ENCODE results near the gene CTNNBL1. TPM values are rescaled to one million over a fixed set of nuclear protein-coding genes. Genes with fewer than 3 reads are reported as not detected.

The CTNNBL1 gene
- total and polyA plus RNA-seq, 12 donors = 42.2 to 104 (median 52.0) TPM

- WGBS, 2 donors = 66 to 69% methylated on average over 1 of the region's 1 CpG
- no peak for TF ChIP-seq CTCF (IDR thresholded peaks at IDR 0.05)
- ATAC-seq (no peak), DNase-seq (no peak)
- H3K4me1 ChIP-seq = no peaks in the 10 kb centered on the region
- no peak overlapping the region for H3K4me3 ChIP-seq
- H3K36me3 ChIP-seq = peaks cover 0 to 77% (median 12%) of the 10 kb centered on the region in 9 donors
- intact Hi-C loops (cut with DNase I) = no loop called here
- H3K9me3 ChIP-seq = no peaks in the 10 kb centered on the region
- H3K27me3 ChIP-seq = no peaks in the 10 kb centered on the region
- no peak overlapping the region for H3K27ac ChIP-seq
Measured at GRCh38 chr20:37786043-37786442, 92.2 kb downstream of the CTNNBL1 start.

GRCh38 chr20:37789408-37789807 lies 95.6 kb downstream of the CTNNBL1 start:
- Histone ChIP-seq H3K4me3 (no peak overlapping the region), H3K36me3 (peaks cover 0 to 68% (median 8%) of the 10 kb centered on the region in 9 donors), H3K27ac (no peak overlapping the region), H3K9me3 (peaks cover 0 to 11% (median 0%) of the 10 kb centered on the region in 11 donors), H3K27me3 (no peaks in the 10 kb centered on the region), H3K4me1 (no peaks in the 10 kb centered on the region)
- no peak for TF ChIP-seq CTCF (IDR thresholded peaks at IDR 0.05)
- ATAC-seq (no peak), DNase-seq (no peak)
- intact Hi-C loops (cut with DNase I) = no loop called here
- 59 to 73% methylated on average over 1 of the region's 1 CpG for WGBS, 2 donors

- intact Hi-C loops (cut with DNase I) = no loop called here
- Histone ChIP-seq H3K4me3 (no peak overlapping the region), H3K27me3 (no peaks in the 10 kb centered on the region), H3K4me1 (no peaks in the 10 kb centered on the region), H3K36me3 (peaks cover 0 to 74% (median 8%) of the 10 kb centered on the region in 9 donors), H3K27ac (no peak overlapping the region), H3K9me3 (peaks cover 0 to 11% (median 0%) of the 10 kb centered on the region in 11 donors)
- no peak for TF ChIP-seq CTCF (IDR thresholded peaks at IDR 0.05)
- ATAC-seq (no peak), DNase-seq (no peak)
- WGBS, 2 donors = 92 to 97% methylated on average over 1 of the region's 1 CpG
Measured at GRCh38 chr20:37790900-37791299, 97.1 kb downstream of the CTNNBL1 start.

GRCh38 chr20:37796121-37796520 lies 102.3 kb downstream of the CTNNBL1 start:
- TF ChIP-seq CTCF (IDR thresholded peaks at IDR 0.05) = no peak
- peaks cover 0 to 6% (median 0%) of the 10 kb centered on the region in 9 donors for H3K4me1 ChIP-seq
- no peak for DNase-seq
- H3K27ac ChIP-seq = no peak overlapping the region
- no peaks in the 10 kb centered on the region for H3K27me3 ChIP-seq
- intact Hi-C loops (cut with DNase I) = no loop called here
- peak in 1 of 8 donors; percentile 49 for ATAC-seq
- H3K9me3 ChIP-seq = peaks cover 0 to 11% (median 0%) of the 10 kb centered on the region in 11 donors
- WGBS, 2 donors = 82 to 86% methylated on average over 4 of the region's 4 CpGs
- peaks cover 0 to 67% (median 6%) of the 10 kb centered on the region in 9 donors for H3K36me3 ChIP-seq
- no peak overlapping the region for H3K4me3 ChIP-seq

Measured in heart right ventricle (tissue), 16 donors.